Measurements from ENCODE around the gene SERPINB2. TPM values are rescaled to one million over a fixed set of nuclear protein-coding genes. Genes with fewer than 3 reads are reported as not detected.

The SERPINB2 gene
- total RNA-seq, 1 experiment from 2014 or later, result not detected

DNA sequence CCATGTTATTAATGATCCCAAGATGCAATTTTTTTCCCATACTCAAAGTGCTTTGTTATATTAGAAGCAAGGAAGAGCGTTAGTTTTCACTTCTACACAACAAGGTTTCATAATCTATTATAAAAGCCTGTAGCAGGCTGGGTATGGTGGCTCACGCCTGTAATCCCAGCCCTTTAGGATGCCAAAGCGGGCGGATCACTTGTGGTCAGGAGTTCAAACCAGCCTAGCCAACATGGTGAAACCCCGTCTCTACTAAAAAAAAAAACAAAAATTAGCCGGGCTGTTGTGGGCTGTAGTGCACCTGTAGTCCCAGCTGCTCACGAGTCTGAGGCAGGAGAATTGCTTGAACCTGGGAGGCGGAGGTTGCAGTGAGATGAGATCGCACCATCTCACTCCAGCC lies 19.0 kb upstream of the SERPINB2 start:
- Histone ChIP-seq H3K9me3 (ENCODE audit: control insufficient read depth in 1 of 2, insufficient read depth in 1 of 2, low read depth in 1 of 2, low read length in 2 of 2) (no peaks in the 10 kb centered on the region), H3K9me2 (ENCODE audit: insufficient read depth) (no peaks in the 10 kb centered on the region), H3K27me3 (ENCODE audit: insufficient read depth, low read length) (no peaks in the 10 kb centered on the region), H3K4me3 (replicated peaks in 1 of 2; ENCODE audit: low read depth in 1 of 2, low read length in 2 of 2) (no peak overlapping the region), H3K27ac (ENCODE audit: low read depth, low read length) (no peak overlapping the region), H3K4me1 (ENCODE audit: control insufficient read depth in 1 of 2, insufficient read depth in 2 of 2, low read length in 2 of 2) (no peaks in the 10 kb centered on the region), H3K4me2 (ENCODE audit: low read length) (no peak overlapping the region), H3K9ac (ENCODE audit: low read length) (no peak overlapping the region), H3K36me3 (ENCODE audit: control insufficient read depth in 1 of 2, insufficient read depth in 2 of 2, low read length in 2 of 2) (no peaks in the 10 kb centered on the region), H4K20me1 (ENCODE audit: insufficient read depth) (no peaks in the 10 kb centered on the region), H2AFZ (ENCODE audit: low read depth, low read length, poor library complexity, severe bottlenecking) (no peak overlapping the region), H3K79me2 (ENCODE audit: insufficient read depth, low read length) (no peaks in the 10 kb centered on the region)
- TF ChIP-seq, protein P1, sequence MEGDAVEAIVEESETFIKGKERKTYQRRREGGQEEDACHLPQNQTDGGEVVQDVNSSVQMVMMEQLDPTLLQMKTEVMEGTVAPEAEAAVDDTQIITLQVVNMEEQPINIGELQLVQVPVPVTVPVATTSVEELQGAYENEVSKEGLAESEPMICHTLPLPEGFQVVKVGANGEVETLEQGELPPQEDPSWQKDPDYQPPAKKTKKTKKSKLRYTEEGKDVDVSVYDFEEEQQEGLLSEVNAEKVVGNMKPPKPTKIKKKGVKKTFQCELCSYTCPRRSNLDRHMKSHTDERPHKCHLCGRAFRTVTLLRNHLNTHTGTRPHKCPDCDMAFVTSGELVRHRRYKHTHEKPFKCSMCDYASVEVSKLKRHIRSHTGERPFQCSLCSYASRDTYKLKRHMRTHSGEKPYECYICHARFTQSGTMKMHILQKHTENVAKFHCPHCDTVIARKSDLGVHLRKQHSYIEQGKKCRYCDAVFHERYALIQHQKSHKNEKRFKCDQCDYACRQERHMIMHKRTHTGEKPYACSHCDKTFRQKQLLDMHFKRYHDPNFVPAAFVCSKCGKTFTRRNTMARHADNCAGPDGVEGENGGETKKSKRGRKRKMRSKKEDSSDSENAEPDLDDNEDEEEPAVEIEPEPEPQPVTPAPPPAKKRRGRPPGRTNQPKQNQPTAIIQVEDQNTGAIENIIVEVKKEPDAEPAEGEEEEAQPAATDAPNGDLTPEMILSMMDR (IDR thresholded peaks at IDR 0.05 in 2 of 3, conservative IDR thresholded peaks at IDR 0.05 in 1 of 3; ENCODE audit: borderline replicate concordance in 1 of 3, insufficient read depth in 1 of 3, low read depth in 2 of 3, low read length in 2 of 3), result no peak
- TF ChIP-seq, protein P2, sequence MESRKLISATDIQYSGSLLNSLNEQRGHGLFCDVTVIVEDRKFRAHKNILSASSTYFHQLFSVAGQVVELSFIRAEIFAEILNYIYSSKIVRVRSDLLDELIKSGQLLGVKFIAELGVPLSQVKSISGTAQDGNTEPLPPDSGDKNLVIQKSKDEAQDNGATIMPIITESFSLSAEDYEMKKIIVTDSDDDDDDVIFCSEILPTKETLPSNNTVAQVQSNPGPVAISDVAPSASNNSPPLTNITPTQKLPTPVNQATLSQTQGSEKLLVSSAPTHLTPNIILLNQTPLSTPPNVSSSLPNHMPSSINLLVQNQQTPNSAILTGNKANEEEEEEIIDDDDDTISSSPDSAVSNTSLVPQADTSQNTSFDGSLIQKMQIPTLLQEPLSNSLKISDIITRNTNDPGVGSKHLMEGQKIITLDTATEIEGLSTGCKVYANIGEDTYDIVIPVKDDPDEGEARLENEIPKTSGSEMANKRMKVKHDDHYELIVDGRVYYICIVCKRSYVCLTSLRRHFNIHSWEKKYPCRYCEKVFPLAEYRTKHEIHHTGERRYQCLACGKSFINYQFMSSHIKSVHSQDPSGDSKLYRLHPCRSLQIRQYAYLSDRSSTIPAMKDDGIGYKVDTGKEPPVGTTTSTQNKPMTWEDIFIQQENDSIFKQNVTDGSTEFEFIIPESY (IDR thresholded peaks at IDR 0.05; ENCODE audit: extremely low read depth, insufficient replicate concordance, low read length), result no peak
- ChIA-PET POLR2A (no interaction called here), RAD21 (ENCODE audit: low non-redundant PET in 1 of 2, low total read pairs in 2 of 2, uncharacterized antibody in 2 of 2, unreplicated experiment in 2 of 2) (no interaction called here), CTCF (no interaction called here)
- ATAC-seq (no peak), DNase-seq (ENCODE audit: low read depth, low spot score) (no peak)
- intact Hi-C loops (cut with micrococcal nuclease), result no loop called here
- BruUV-seq (replicated peaks), result no TSS peak

DNA sequence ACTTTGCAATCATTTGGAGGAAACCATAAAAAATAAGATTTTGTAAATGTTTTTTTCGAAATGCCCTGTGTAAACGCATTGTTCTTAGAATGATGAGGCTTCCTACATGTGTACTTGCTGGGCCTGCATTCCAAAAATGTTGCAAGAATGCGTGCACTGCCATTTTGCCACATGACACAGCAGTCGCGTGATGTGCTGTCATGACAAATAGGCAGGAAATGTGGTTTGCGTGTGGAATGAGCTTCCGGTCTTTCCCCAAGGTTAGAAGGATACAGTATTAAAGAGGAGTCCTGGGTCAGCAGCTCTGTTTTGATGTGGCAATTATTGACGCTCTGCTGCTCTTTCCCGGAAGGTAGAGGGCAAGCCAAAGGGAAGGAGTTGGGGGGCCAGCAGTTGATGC lies 18.1 kb upstream of the SERPINB2 start:
- Histone ChIP-seq H3K4me1 (ENCODE audit: control insufficient read depth in 1 of 2, insufficient read depth in 2 of 2, low read length in 2 of 2) (no peaks in the 10 kb centered on the region), H3K9me2 (ENCODE audit: insufficient read depth) (no peaks in the 10 kb centered on the region), H3K27ac (ENCODE audit: low read depth, low read length) (no peak overlapping the region), H3K36me3 (ENCODE audit: control insufficient read depth in 1 of 2, insufficient read depth in 2 of 2, low read length in 2 of 2) (no peaks in the 10 kb centered on the region), H3K4me2 (ENCODE audit: low read length) (no peak overlapping the region), H4K20me1 (ENCODE audit: insufficient read depth) (no peaks in the 10 kb centered on the region), H3K79me2 (ENCODE audit: insufficient read depth, low read length) (no peaks in the 10 kb centered on the region), H3K9me3 (ENCODE audit: control insufficient read depth in 1 of 2, insufficient read depth in 1 of 2, low read depth in 1 of 2, low read length in 2 of 2) (no peaks in the 10 kb centered on the region), H3K9ac (ENCODE audit: low read length) (no peak overlapping the region), H2AFZ (ENCODE audit: low read depth, low read length, poor library complexity, severe bottlenecking) (no peak overlapping the region), H3K4me3 (replicated peaks in 1 of 2; ENCODE audit: low read depth in 1 of 2, low read length in 2 of 2) (no peak overlapping the region), H3K27me3 (ENCODE audit: insufficient read depth, low read length) (no peaks in the 10 kb centered on the region)
- ChIA-PET POLR2A (no interaction called here), RAD21 (ENCODE audit: low non-redundant PET in 1 of 2, low total read pairs in 2 of 2, uncharacterized antibody in 2 of 2, unreplicated experiment in 2 of 2) (no interaction called here), CTCF (no interaction called here)
- intact Hi-C loops (cut with micrococcal nuclease), result no loop called here
- DNase-seq (ENCODE audit: low read depth, low spot score), result no peak
- TF ChIP-seq JUND (IDR thresholded peaks at IDR 0.05) (no peak), EZH2phosphoT487 (IDR thresholded peaks at IDR 0.05; ENCODE audit: borderline replicate concordance) (no peak), EGR1 (IDR thresholded peaks at IDR 0.05; ENCODE audit: low read depth) (no peak), ZNF274 (IDR thresholded peaks at IDR 0.05; ENCODE audit: low read depth, low read length) (no peak), RAD21 (IDR thresholded peaks at IDR 0.05; ENCODE audit: low read depth) (no peak), ZFX (IDR thresholded peaks at IDR 0.05) (no peak), TCF7L2 (IDR thresholded peaks at IDR 0.05; ENCODE audit: borderline replicate concordance, extremely low read depth, insufficient read depth, insufficient read length) (no peak), SP1 (IDR thresholded peaks at IDR 0.05; ENCODE audit: low read depth) (no peak), CEBPB (IDR thresholded peaks at IDR 0.05; ENCODE audit: low read depth) (no peak), ELF1 (IDR thresholded peaks at IDR 0.05; ENCODE audit: borderline replicate concordance, low read depth) (no peak), SRF (IDR thresholded peaks at IDR 0.05; ENCODE audit: low read depth) (no peak), YY1 (IDR thresholded peaks at IDR 0.05; ENCODE audit: extremely low read depth, insufficient replicate concordance, low read depth, low read length) (no peak), SIN3A (IDR thresholded peaks at IDR 0.05; ENCODE audit: low read depth) (no peak)
- no peak for ATAC-seq
- no TSS peak for BruUV-seq (replicated peaks)
